ENCODE data around the gene ST8SIA4. TPM values are rescaled to one million over a fixed set of nuclear protein-coding genes. Genes with fewer than 3 reads are reported as not detected.

Gene ST8SIA4
- total RNA-seq, 1 experiment from 2014 or later: not detected

- no peak overlapping the region for H2BK120ac ChIP-seq (ENCODE audit: low read depth, low read length, poor library complexity, severe bottlenecking)
- H3K4me2 ChIP-seq (ENCODE audit: insufficient read depth, insufficient read length, low read length): no peak overlapping the region
- Mint-ChIP-seq H3K27me3 (ENCODE audit: low read depth) (no peaks in the 10 kb centered on the region), H3K9me3 (no peaks in the 10 kb centered on the region), H3K4me3 (no peak overlapping the region), H3K36me3 (ENCODE audit: insufficient read depth in 1 of 3, low read depth in 3 of 3) (no peaks in the 10 kb centered on the region), H3K4me1 (peaks cover 0 to 3% of the 10 kb centered on the region in 2 experiments; a peak in 1 of 4 replicates), H3K27ac (no peak overlapping the region)
- no peak overlapping the region for H2BK20ac ChIP-seq (ENCODE audit: low read depth, low read length, poor library complexity, severe bottlenecking)
- H2BK5ac ChIP-seq (ENCODE audit: insufficient read length, low read length): no peak overlapping the region
- no peak overlapping the region for H4K91ac ChIP-seq (ENCODE audit: insufficient read length, low read depth, low read length)
- H3K4me1 ChIP-seq (ENCODE audit: insufficient read depth, low read length): no peaks in the 10 kb centered on the region
- H2AK5ac ChIP-seq (ENCODE audit: insufficient read length, low read length): no peak overlapping the region
- H3K56ac ChIP-seq (ENCODE audit: insufficient read length, low read depth, low read length): no peak overlapping the region
- no peak overlapping the region for H3K9ac ChIP-seq (ENCODE audit: extremely low read depth, insufficient read length, low read length)
- H3T11ph ChIP-seq (ENCODE audit: low read length): no peak overlapping the region
- no peaks in the 10 kb centered on the region for H4K20me1 ChIP-seq (ENCODE audit: control insufficient read depth, insufficient read depth, insufficient read length)
- DNase-seq: no peak
- no peak overlapping the region for H3K14ac ChIP-seq (ENCODE audit: insufficient read depth, low read length)
- TF ChIP-seq CTCF (conservative IDR thresholded peaks at IDR 0.05): no peak
- WGBS (ENCODE audit: extremely low coverage, insufficient read length, low lambda C conversion rate): no CpG with 5 or more reads among the region's 1 CpG
- H2AFZ ChIP-seq (ENCODE audit: low read length): no peak overlapping the region
- no peak overlapping the region for H3K4ac ChIP-seq (ENCODE audit: low read depth, low read length)
- H3K23me2 ChIP-seq (ENCODE audit: insufficient read length, low read depth, low read length, poor library complexity, severe bottlenecking): no peaks in the 10 kb centered on the region
- no peak overlapping the region for H2BK15ac ChIP-seq (ENCODE audit: low read depth, low read length)
- no peaks in the 10 kb centered on the region for H3K79me1 ChIP-seq (ENCODE audit: insufficient read depth, low read depth, low read length, poor library complexity, severe bottlenecking)
- H3K9me3 ChIP-seq (ENCODE audit: control insufficient read depth, low read depth, low read length): no peaks in the 10 kb centered on the region
- H3K18ac ChIP-seq (ENCODE audit: insufficient read length, low read depth, low read length): no peak overlapping the region
- no peak overlapping the region for H3K27ac ChIP-seq (ENCODE audit: insufficient read length, low read depth, low read length)
- no peak overlapping the region for H4K8ac ChIP-seq (replicated peaks; ENCODE audit: insufficient read length, low read depth, low read length)
- H2BK12ac ChIP-seq (ENCODE audit: insufficient read length, low read depth, low read length): no peak overlapping the region
- no peaks in the 10 kb centered on the region for H3K27me3 ChIP-seq (ENCODE audit: insufficient read depth, low read length)
- H3K23ac ChIP-seq (ENCODE audit: insufficient read length, low read depth, low read length): no peak overlapping the region
- no peak overlapping the region for H4K5ac ChIP-seq (ENCODE audit: insufficient read length, low read depth, low read length)
- no peaks in the 10 kb centered on the region for H3K79me2 ChIP-seq (ENCODE audit: insufficient read depth, low read length)
Measured at GRCh38 chr5:100860407-100860806, 42.7 kb downstream of the ST8SIA4 start.
